GM19463 (cell line): ENCODE measurements around the gene NKX1-1.
"Not testable (repeated sequence)": the region's sequence is repeated elsewhere in the genome, so short reads cannot be mapped to it uniquely, and the experiment has no call there.

ENCODE experiments used
- ATAC-seq: cut with Tn5 transposase; IDR thresholded peaks from one replicate; pipeline ENCODE4 v1.9.1; 2021; ENCODE audit warnings: mild to moderate bottlenecking, moderate library complexity; ENCODE audit not compliant: unreplicated experiment

The NKX1-1 gene

GRCh38 chr4:1405636-1406393 is 427 bp downstream of the NKX1-1 start:
- ATAC-seq, result no peak

- no peak for ATAC-seq
Observed at GRCh38 chr4:1405254-1405635, 997 bp downstream of the NKX1-1 start.

GRCh38 chr4:1404573-1405253 is 1.5 kb downstream of the NKX1-1 start:
- no peak for ATAC-seq

- ATAC-seq, result no peak
Observed at GRCh38 chr4:1403591-1404572, 2.4 kb downstream of the NKX1-1 start.

- no peak for ATAC-seq
Observed at GRCh38 chr4:1403177-1403583, 3.1 kb downstream of the NKX1-1 start.

GRCh38 chr4:1402516-1403091 is 3.6 kb downstream of the NKX1-1 start:
- ATAC-seq, result no peak

- ATAC-seq, result no peak
Observed at GRCh38 chr4:1402021-1402515, 4.2 kb downstream of the NKX1-1 start.

GRCh38 chr4:1401409-1402020 is 4.7 kb downstream of the NKX1-1 start:
- no peak for ATAC-seq

- no peak for ATAC-seq
Observed at GRCh38 chr4:1400831-1401408, 5.3 kb downstream of the NKX1-1 start.

- ATAC-seq, result no peak
Observed at GRCh38 chr4:1400191-1400805, 5.9 kb downstream of the NKX1-1 start.

GRCh38 chr4:1399508-1400190 is 6.6 kb downstream of the NKX1-1 start:
- ATAC-seq, result no peak

GRCh38 chr4:1398681-1399507 is 7.3 kb downstream of the NKX1-1 start:
- ATAC-seq, result no peak

- no peak for ATAC-seq
Observed at GRCh38 chr4:1396806-1397455, 9.3 kb downstream of the NKX1-1 start.

- no peak for ATAC-seq
Observed at GRCh38 chr4:1395941-1396805, 10.1 kb downstream of the NKX1-1 start.

- ATAC-seq, result not testable (repeated sequence)
Observed at GRCh38 chr4:1395389-1395820, 10.8 kb downstream of the NKX1-1 start.

- ATAC-seq, result not testable (repeated sequence)
Observed at GRCh38 chr4:1394554-1395388, 11.5 kb downstream of the NKX1-1 start.
